HepG2 (cell line): ENCODE data around the gene PSMC3IP. TPM values are rescaled to one million over a fixed set of nuclear protein-coding genes. Genes with fewer than 3 reads are reported as not detected.

Source experiments
- ATAC-seq: fragments of 200-7000 bp; cut with Tn5 transposase; 3 replicates; pipeline ENCODE4 v1.9.1; 2020; ENCODE audit warnings: mild to moderate bottlenecking, moderate library complexity
- BruUV-seq: library from RNA; stranded (reverse); fragments of 400-500 nt; replicated peaks from 2 replicates; lab custom pipeline; 2021; lab: Mats Ljungman, UMichigan
- CTCF ChIA-PET: fragments of 300-600 bp; formaldehyde crosslinking; extraction: SDS; loops from one replicate; lab custom pipeline; 2021; ENCODE audit warnings: low total read pairs, inconsistent platforms, low intra/inter-chr PET ratio; lab: Yijun Ruan, JAX
- POLR2A ChIA-PET: fragments of 350-600 bp; sonication (Branson Sonifier 250); formaldehyde crosslinking; loops from one replicate; lab custom pipeline; 2020; ENCODE audit warnings: antibody characterized with exemption, inconsistent platforms; lab: Yijun Ruan, JAX
- DNase-seq: peaks from one replicate; pipeline ENCODE4 v3.0.0-alpha.2; 2015; ENCODE audit warnings: low spot score
- FAIRE-seq: peaks from 3 replicates; lab custom pipeline; 2011; peaks lifted over from hg19 to GRCh38; lab: Jason Lieb, UNC
- H2AFZ ChIP-seq: one replicate; pipeline ENCODE4 v1.6.1; 2011; ENCODE audit warnings: low read length, inconsistent platforms
- H3K27ac ChIP-seq: fragments of 300-600 bp; 3 replicates; pipeline ENCODE4 v1.8.0; 2011; ENCODE audit warnings: mixed run types, mild to moderate bottlenecking, mixed read lengths, low read length, inconsistent platforms; ENCODE audit not compliant: insufficient read depth; ENCODE audit errors: extremely low read length
- H3K27me3 ChIP-seq, 2 experiments: fragments of 200-600 bp in 1 of 2; 2 replicates in 1 of 2; 3 replicates in 1 of 2; pipeline versions ENCODE4 v1.6.0 to v1.8.0; 2011; ENCODE audit warnings: low read length in 2 of 2, mild to moderate bottlenecking in 2 of 2, moderate library complexity in 2 of 2, inconsistent platforms in 1 of 2; ENCODE audit not compliant: insufficient read depth in 2 of 2, control insufficient read depth in 1 of 2
- H3K36me3 ChIP-seq, 2 experiments: fragments of 200-600 bp in 1 of 2; replicated peaks in 1 of 2; 2 replicates in 1 of 2; 3 replicates in 1 of 2; pipeline versions ENCODE4 v1.5.1 to v1.8.0; 2011; ENCODE audit warnings: low read length in 2 of 2, inconsistent platforms in 1 of 2; ENCODE audit not compliant: insufficient read depth in 2 of 2, control insufficient read depth in 1 of 2
- H3K4me1 ChIP-seq: 2 replicates; pipeline ENCODE4 v1.5.1; 2012; ENCODE audit warnings: low read length, inconsistent platforms; ENCODE audit not compliant: insufficient read depth
- H3K4me2 ChIP-seq: 2 replicates; pipeline ENCODE4 v1.6.0; 2011; ENCODE audit warnings: low read depth, low read length, inconsistent platforms
- H3K4me3 ChIP-seq, 3 experiments: fragments of 200-600 bp in 1 of 3; sonication (generic), shearing (Covaris generic) in 1 of 3; replicated peaks in 1 of 3; 2 replicates each; pipeline ENCODE4 v1.5.1; 2011 to 2016; ENCODE audit warnings: low read length in 3 of 3, inconsistent platforms in 2 of 3, low read depth in 2 of 3, mild to moderate bottlenecking in 2 of 3, control low read depth in 1 of 3, mixed read lengths in 1 of 3; ENCODE audit not compliant: insufficient read depth in 1 of 3
- H3K79me2 ChIP-seq: one replicate; pipeline ENCODE4 v1.6.1; 2011; ENCODE audit warnings: low read length, inconsistent platforms; ENCODE audit not compliant: insufficient read depth
- H3K9ac ChIP-seq: 2 replicates; pipeline ENCODE4 v1.6.0; 2011; ENCODE audit warnings: mild to moderate bottlenecking, low read depth, low read length, inconsistent platforms; ENCODE audit not compliant: insufficient read depth
- H3K9me3 ChIP-seq: 2 replicates; pipeline ENCODE4 v1.5.1; 2012; ENCODE audit warnings: mild to moderate bottlenecking, low read length
- H4K20me1 ChIP-seq: 2 replicates; pipeline ENCODE4 v1.6.0; 2011; ENCODE audit warnings: inconsistent platforms, mild to moderate bottlenecking, low read length, moderate library complexity; ENCODE audit not compliant: insufficient read depth
- EEA1 ChIP-seq: sonication (generic); formaldehyde crosslinking; IDR thresholded peaks from 2 replicates; pipeline ENCODE4 v1.5.1; 2020; ENCODE audit warnings: mild to moderate bottlenecking, missing genetic modification reagents, borderline replicate concordance
- ETV6 ChIP-seq: sonication (generic); formaldehyde crosslinking; conservative IDR thresholded peaks from 2 replicates; pipeline ENCODE4 v1.4.0; 2020; ENCODE audit warnings: missing genetic modification reagents
- KMT2B ChIP-seq: IDR thresholded peaks from 2 replicates; pipeline ENCODE4 v1.6.1; 2016; ENCODE audit warnings: missing genetic modification reagents, missing compliant biosample characterization
- SRSF4 ChIP-seq: fragments of 200-400 bp; formaldehyde crosslinking; IDR thresholded peaks from one replicate; pipeline ENCODE4 v1.6.1; 2018; ENCODE audit warnings: mild to moderate bottlenecking, low read depth, low read length, moderate library complexity; ENCODE audit not compliant: poor library complexity, severe bottlenecking
- ZBTB3 ChIP-seq: sonication (generic); formaldehyde crosslinking; IDR thresholded peaks from 2 replicates; pipeline ENCODE4 v1.4.0; 2020; ENCODE audit warnings: low read depth, mild to moderate bottlenecking, moderate library complexity, missing genetic modification reagents, borderline replicate concordance
- ZKSCAN5 ChIP-seq: sonication (generic); formaldehyde crosslinking; IDR thresholded peaks from 2 replicates; pipeline ENCODE4 v1.5.1; 2020; ENCODE audit warnings: mild to moderate bottlenecking, missing genetic modification reagents
- WGBS: methylation state at CpG from one replicate; pipeline ENCODE4 v1.1.6; 2017; ENCODE audit warnings: low lambda C conversion rate; 5-methylcytosine and 5-hydroxymethylcytosine counted together
- in situ Hi-C: cut with HindIII; loops from 2 replicates; pipeline ENCODE4 v1.10.0; 2017; ENCODE audit warnings: low pct_unique_long_range_greater_than_20kb; ENCODE audit not compliant: extremely low pct_ligation_motif_present
- intact Hi-C: fragments of 100-400 bp; cut with micrococcal nuclease; formaldehyde crosslinking; loops from one replicate; pipeline ENCODE4 v1.10.0; 2022; ENCODE audit not compliant: unreplicated experiment
- polyA plus RNA-seq, 8 experiments: library from polyadenylated mRNA; depleted of rRNA in 3 of 8; stranded (reverse) in 7 of 8; unstranded in 1 of 8; fragments of >200 nt; fragmentation: Illumina TruSeq in 4 of 8; extraction: Trizol in 4 of 8; gene quantifications; 2 replicates each; pipeline versions ENCODE4 v1.2.1 to v1.2.3, GENCODE V29; 2011 to 2016; ENCODE audit warnings: low read depth in 4 of 8, missing spikeins in 1 of 8, mixed read lengths in 1 of 8; ENCODE audit not compliant: insufficient read depth in 1 of 8
- total RNA-seq, 5 experiments: library from RNA; depleted of rRNA; stranded (reverse); fragments of >200 nt; fragmentation: Illumina TruSeq; extraction: Trizol; gene quantifications; 2 replicates each; pipeline ENCODE4 v1.2.3, GENCODE V29; 2016; ENCODE audit warnings: low read depth in 1 of 5
- TF ChIP-seq, protein P1 (sequence below): sonication (generic); formaldehyde crosslinking; IDR thresholded peaks from 2 replicates; pipeline ENCODE4 v1.9.0; 2022; ENCODE audit warnings: missing genetic modification reagents, mild to moderate bottlenecking, borderline replicate concordance
- TF ChIP-seq, protein P2 (sequence below): sonication (generic); formaldehyde crosslinking; IDR thresholded peaks from 2 replicates; pipeline ENCODE4 v1.4.0; 2020; ENCODE audit warnings: mild to moderate bottlenecking, missing genetic modification reagents

Gene PSMC3IP
- total and polyA plus RNA-seq, 2 of the 13 experiments (the other 11 are each of a cell fraction or from before 2014, with no cell fraction given): 6.5 to 22.4 TPM

DNA sequence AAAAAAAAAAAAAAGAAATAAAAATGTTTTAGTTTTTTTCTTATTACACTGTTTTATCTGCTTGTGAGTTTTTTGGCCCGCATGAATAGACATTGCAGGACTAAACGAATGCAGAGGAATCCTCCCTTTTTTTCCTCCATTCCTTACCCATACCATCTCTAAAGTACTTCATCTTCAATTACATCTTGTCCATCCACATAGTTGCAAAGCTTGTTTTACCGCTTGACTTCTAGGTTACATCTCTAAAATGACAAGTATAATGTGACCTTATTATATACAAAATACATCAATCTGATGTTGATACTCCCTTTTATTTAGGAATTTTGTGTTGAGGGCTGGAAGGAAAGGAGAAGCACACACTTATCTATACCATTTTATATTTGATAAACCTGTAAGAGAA lies 18.9 kb upstream of the PSMC3IP start:
- DNase-seq (no peak), ATAC-seq (no peak), FAIRE-seq (no peak)
- Histone ChIP-seq H3K36me3 (peaks cover 6 to 20% of the 10 kb centered on the region in 2 experiments), H3K4me2 (no peak overlapping the region), H2AFZ (no peak overlapping the region), H3K9ac (no peak overlapping the region), H4K20me1 (peaks cover 6% of the 10 kb centered on the region; the same call in 1 of the 2 replicates), H3K4me1 (no peaks in the 10 kb centered on the region), H3K79me2 (peaks cover 21% of the 10 kb centered on the region), H3K27me3 (no peaks in the 10 kb centered on the region), H3K4me3 (no peak overlapping the region), H3K9me3 (no peaks in the 10 kb centered on the region), H3K27ac (no peak overlapping the region)
- CTCF ChIA-PET: interaction anchor here (0.6 kb wide), 1 partner anchor 165 kb away, joined by 3 read pairs; no protein-coding TSS in a partner anchor
- BruUV-seq: no TSS peak
- WGBS: 97% methylated on average over 3 of the region's 3 CpGs
- intact Hi-C loops (no loop called here), in situ Hi-C loops (no loop called here)
- POLR2A ChIA-PET: interaction anchor here (1.4 kb wide), 1 partner anchor 13 kb away, joined by 5 read pairs; the partner anchor contains the start of genes RETREG3 and TUBG1
- TF ChIP-seq ZKSCAN5 (CRISPR knock-in tag) (no peak), EEA1 (CRISPR knock-in tag) (no peak), ZBTB3 (no peak), SRSF4 (no peak), KMT2B (no peak), ETV6 (no peak)
- TF ChIP-seq, protein P1, sequence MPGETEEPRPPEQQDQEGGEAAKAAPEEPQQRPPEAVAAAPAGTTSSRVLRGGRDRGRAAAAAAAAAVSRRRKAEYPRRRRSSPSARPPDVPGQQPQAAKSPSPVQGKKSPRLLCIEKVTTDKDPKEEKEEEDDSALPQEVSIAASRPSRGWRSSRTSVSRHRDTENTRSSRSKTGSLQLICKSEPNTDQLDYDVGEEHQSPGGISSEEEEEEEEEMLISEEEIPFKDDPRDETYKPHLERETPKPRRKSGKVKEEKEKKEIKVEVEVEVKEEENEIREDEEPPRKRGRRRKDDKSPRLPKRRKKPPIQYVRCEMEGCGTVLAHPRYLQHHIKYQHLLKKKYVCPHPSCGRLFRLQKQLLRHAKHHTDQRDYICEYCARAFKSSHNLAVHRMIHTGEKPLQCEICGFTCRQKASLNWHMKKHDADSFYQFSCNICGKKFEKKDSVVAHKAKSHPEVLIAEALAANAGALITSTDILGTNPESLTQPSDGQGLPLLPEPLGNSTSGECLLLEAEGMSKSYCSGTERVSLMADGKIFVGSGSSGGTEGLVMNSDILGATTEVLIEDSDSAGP (CRISPR knock-in tag): no peak
- TF ChIP-seq, protein P2, sequence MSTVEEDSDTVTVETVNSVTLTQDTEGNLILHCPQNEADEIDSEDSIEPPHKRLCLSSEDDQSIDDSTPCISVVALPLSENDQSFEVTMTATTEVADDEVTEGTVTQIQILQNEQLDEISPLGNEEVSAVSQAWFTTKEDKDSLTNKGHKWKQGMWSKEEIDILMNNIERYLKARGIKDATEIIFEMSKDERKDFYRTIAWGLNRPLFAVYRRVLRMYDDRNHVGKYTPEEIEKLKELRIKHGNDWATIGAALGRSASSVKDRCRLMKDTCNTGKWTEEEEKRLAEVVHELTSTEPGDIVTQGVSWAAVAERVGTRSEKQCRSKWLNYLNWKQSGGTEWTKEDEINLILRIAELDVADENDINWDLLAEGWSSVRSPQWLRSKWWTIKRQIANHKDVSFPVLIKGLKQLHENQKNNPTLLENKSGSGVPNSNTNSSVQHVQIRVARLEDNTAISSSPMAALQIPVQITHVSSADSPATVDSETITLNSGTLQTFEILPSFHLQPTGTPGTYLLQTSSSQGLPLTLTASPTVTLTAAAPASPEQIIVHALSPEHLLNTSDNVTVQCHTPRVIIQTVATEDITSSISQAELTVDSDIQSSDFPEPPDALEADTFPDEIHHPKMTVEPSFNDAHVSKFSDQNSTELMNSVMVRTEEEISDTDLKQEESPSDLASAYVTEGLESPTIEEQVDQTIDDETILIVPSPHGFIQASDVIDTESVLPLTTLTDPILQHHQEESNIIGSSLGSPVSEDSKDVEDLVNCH (CRISPR knock-in tag): no peak
